HG02678 (cell line): ENCODE measurements around the gene SERINC3.
"Not testable (repeated sequence)": the region's sequence is repeated elsewhere in the genome, so short reads cannot be mapped to it uniquely, and the experiment has no call there.

Source experiments
- ATAC-seq: cut with Tn5 transposase; IDR thresholded peaks from one replicate; pipeline ENCODE4 v1.9.1; 2021; ENCODE audit warnings: mild to moderate bottlenecking, moderate library complexity; ENCODE audit not compliant: unreplicated experiment

The SERINC3 gene

DNA sequence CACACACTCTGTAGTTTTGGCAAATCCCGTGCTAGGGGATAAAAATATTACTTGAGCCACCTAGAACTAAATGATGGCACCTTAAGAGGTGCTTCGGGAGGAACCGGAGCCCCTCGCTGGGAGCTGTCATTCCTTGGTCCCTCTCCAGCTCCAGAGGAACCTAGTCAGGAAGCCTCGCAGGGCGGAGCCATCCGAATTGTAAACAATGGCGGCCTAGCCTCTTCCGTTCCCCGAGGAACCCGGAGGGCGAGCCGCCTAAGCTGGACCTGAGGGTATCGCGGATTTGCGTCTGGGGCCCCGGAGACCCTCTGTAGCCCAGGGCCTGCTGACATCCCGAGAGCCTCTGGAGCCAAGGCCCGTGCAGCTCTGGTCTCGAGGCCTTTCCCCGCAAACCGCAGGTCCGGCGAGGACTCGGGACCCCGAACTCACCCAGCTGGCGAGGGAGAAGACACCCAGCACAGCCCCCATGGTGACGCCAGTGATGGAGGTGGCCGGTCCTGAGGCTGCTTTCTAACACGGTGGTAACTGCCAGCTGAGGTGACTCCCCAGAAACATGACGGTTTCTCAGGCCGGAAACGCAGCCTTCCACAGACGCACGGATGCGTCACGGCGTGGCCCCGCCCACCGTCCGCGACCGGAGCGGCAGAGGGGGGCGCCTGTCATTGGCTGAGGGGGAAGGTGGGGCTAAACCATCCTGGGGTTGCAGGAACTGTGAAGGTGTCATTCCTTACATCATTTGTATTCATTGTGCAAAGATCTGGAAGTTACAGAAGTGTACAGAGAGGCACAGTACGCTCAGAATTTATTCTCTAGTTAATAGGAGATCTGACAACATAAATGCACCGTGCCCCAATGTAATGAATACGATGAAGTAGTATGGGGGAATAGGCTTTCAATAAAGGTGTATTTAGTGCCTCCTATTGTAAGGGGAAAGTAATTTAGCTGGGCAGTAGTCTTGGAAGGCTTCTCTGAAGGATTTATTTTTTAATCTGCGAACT, at the start of gene SERINC3:
TSS of gene SERINC3 (minus strand) at position 587 of the 998 bp plus-strand sequence. CDS start at position 468, 119 bp downstream.
- peak; percentile 97 for ATAC-seq

GRCh38 chr20:44571362-44571988, 49.6 kb upstream of the SERINC3 start:
- no peak for ATAC-seq

DNA sequence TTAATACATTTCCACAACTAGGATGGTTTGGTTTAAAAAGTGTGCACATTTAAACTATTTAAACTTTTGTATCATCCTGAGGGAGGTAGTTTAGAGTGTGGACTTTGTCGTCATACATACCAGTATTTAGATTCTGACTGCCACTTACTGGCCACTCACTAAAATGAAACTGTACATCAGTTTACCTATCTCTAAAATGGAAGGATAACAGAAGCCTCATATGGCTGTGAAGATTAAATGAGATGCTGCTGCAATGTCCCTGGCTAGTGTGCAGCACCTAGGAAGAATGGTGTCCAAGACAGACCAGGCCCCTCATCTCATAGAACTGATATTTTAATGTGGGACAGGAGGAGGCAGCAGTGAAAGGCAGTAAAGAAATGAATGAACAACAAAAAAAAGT, 48.5 kb upstream of the SERINC3 start:
- ATAC-seq: no peak

DNA sequence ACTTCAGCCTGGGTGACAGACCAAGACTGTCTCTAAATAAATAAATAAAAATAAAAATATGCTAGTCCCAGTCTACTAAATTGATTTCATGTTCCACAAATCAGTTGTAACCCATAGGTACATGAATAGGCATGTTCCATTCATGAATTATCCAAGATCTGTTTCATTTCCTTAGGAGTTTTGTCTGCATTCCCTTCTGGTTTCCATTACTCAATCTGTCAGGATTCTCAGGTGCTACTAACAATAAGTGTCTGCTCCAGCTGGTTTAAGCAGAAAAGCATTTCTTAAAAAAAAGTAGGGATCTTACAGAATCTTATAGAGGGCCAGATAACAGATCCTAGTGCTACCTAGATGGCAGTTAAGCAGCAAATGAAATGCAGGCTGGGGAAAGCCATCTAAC, 44.9 kb upstream of the SERINC3 start:
- no peak for ATAC-seq

DNA sequence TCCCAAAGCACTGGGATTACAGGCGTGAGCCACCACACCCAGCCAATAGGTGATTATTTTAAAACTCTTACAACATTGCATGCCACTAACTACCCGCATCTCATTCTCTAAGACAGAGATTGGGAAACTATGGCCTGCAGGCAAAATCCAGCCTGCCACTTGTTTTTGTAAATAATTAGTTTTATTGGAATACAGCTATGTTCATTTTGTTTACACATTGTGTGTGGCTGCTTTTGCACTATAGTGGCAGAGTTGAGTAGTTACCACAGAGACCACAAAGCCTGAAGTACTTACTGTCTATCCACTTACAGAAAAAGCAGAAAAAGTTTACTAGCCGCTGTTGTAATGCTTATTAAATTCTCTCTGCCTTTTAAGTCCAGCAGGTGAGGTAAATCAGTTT, 44.1 kb upstream of the SERINC3 start:
- no peak for ATAC-seq

DNA sequence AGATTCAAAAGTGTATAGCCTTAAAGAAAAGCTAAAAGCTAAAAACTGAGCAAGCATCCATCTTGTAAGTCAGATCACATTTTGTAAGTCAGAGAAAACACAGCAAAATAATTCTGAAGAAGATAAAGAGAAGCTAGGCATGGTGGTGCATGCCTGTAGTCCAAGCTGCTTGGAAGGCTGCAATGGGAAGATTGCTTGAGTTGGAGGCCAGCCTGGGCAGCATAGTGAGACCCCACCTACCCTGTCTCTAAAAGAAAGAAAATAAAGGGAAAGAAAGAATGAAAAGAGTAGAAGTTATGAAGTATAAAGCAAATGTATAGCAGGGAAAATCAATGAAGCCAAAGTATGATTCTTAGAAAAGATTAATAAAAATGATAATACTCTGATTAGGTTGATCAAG, 40.0 kb upstream of the SERINC3 start:
- ATAC-seq: no peak

DNA sequence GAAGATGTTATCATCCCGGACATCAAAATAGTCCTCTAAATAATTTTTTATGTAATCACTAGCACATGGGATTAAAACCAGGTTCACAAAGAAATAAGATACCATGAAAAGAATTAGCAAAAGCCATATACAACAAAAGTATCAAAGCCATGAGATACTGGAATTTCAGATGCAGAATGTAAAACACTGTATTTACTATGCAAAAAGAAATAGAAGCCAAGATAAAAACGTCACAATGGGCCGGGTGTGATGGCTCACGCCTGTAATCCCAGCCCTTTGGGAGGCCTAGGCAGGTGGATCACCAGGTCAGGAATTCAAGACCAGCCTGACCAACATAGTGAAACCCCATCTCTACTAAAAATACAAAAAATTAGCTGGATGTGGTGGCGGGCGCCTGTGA, 38.9 kb upstream of the SERINC3 start:
- not testable (repeated sequence) for ATAC-seq

DNA sequence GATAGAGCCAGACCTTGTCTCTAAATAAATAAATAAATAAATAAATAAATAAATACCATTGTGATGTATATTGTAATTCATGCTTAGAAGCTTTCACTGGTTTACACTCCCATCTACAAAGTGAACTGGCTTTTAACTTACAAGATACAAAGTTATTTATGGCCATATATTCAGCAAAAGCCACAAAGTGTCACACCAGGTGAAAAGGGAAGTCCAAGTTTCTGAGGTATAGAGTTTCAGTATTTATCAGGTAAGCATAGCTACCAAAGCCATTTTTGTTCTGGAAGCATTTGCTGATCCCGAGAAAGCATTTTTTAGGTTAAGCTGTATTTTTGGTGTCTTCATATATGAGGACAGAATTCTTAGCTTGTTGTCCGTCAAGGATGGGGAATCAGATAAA, 38.4 kb upstream of the SERINC3 start:
- ATAC-seq: no peak

- no peak for ATAC-seq
Observed at GRCh38 chr20:44559302-44559701, 37.4 kb upstream of the SERINC3 start.

DNA sequence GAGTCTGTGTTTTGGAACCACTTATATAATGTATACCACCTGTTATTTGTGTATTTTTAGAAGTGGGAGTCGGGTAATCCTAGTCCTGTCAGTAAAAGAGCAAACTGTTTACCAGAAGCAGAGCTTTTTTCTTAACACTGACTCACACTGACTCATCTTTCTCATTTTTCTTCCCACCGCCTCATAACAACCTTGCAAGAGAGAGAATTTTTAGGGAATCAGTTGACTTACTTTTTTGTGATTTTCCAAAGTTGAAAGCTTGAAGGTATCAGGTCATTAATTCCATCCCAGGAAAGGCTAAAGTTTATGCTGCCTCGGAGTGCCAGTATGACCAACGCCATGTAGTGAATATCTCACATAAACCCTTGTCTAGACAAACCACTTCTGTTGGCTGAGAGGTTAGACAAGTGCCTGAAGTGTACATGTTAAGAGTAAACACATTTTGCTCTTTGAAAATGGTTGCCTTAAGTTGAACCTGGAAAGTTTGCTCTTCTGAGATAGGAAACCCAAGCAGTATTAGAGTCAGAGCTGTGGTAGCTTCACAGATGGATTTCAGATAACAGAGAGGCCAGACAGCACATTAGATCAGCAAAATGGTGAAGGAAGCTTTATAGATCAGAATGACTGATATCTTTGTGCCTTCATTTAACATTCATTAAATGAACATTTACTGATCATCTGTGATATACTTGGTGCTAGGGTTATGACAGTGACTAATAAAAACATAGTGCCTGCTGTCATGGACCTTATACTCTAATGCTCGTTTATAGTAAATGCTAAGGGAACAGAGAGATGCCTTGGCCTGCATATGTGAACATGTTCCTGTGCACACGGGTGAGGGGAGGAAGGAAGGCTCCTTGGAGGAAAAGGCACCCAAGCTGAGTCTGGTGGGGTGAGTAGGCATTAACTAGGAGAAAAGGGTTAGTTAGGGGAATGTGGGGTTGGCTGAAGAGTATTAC, 31.4 kb upstream of the SERINC3 start:
- ATAC-seq: no peak

DNA sequence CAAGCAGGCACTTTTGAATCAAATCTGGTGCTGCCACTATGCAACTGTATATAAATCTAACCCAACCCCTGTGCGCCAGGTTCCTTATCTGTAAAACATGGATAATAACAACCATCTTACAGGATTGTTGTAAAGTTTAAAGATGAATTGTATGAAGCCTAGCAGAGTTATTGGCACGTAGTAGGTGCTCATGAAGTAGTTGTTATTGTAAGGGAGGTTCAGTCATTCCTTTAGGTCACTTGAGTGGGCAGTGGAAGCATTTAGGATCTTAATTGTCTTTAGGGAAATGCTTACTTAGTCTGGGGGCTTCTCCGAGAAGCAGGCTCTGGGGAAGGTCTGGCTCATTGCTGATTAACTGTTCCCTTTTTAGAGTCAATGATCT, 30.7 kb upstream of the SERINC3 start:
- ATAC-seq: no peak

GRCh38 chr20:44552050-44552449, 30.2 kb upstream of the SERINC3 start:
- no peak for ATAC-seq

DNA sequence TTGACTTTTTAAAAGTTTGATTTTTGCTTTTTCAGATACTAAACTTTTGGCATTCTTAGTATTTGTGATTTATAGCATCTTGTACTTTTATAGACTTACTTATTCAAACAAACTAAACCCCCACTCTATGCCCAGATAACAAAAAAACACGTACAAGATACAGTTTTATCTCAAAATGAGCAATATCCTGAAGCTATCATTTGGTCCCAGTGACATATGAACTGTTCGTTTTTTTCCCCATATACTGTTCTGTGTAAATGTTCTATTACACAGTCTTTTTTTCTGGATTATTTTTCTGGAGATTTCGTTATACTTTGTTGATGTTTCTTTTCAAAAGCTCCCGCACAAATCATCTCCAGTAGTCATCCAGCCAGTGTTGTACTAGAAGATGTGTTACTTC, 27.3 kb upstream of the SERINC3 start:
- ATAC-seq: no peak

- no peak for ATAC-seq
Observed at GRCh38 chr20:44547419-44547818, 25.5 kb upstream of the SERINC3 start.

DNA sequence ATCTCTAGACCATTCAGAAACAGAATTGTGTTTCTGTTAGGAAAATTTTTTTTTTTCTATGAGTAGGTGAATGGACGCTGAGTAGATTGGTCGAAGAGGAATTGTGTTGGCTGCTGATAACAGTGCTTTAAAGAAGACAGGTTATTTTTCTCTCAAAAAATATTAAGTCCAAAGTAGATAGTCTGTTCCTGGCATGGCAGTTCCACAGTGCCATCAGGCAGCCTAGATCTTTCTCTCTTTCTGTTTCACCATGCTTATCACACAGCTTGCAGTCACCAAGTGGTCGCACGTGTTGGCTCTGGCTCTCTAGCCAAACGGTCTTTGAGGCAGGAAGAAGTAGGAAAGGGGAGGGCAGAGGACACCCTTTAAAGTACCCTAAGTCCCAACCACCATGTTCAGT, 22.4 kb upstream of the SERINC3 start:
- no peak for ATAC-seq

- no peak for ATAC-seq
Observed at GRCh38 chr20:44543358-44543757, 21.5 kb upstream of the SERINC3 start.

DNA sequence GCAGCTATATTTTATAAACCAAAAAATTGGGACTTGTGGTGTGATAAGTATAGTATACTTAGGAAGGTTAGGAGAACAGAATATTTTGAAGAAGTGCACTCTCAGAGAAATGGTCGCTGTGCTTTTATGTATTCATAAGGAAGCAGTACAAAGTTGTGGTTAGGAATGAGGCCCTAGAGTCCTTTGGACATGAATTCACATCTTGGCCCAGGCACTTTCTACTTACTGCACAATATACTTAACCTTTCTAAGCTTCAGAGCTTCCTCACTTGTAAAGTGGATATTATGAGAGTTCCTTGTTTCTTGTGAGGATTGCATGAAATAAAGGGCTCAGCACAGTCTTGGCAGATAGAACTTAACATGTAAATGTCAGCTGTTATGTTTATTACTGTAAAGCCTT, 21.0 kb upstream of the SERINC3 start:
- ATAC-seq: no peak

GRCh38 chr20:44541992-44542391, 20.1 kb upstream of the SERINC3 start:
- no peak for ATAC-seq

- no peak for ATAC-seq
Observed at GRCh38 chr20:44540834-44541233, 19.0 kb upstream of the SERINC3 start.

GRCh38 chr20:44537993-44538392, 16.1 kb upstream of the SERINC3 start:
- no peak for ATAC-seq

DNA sequence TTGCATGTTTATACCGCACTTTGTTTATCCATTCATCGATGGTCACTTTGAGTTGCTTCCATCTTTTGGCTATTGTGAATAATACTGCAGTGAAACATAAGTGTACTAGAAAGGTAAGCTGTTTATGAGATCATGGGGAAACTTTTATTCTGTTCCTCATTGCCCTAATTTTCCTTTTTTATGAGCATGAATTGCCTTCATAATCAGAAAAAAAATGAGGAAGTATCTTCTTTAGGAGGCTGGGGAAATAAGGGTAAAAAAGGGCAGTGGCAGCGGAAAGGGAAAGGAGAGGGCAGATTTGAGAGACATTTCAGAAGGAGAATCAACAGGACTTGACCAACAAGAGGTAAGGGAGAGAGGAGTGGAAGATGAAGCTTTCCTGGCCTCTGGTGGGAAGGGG, 14.3 kb upstream of the SERINC3 start:
- no peak for ATAC-seq
